ENCODE results near the gene EIF5AL1.
"Not testable (repeated sequence)": the region's sequence is repeated elsewhere in the genome, so short reads cannot be mapped to it uniquely, and the experiment has no call there.

DNA sequence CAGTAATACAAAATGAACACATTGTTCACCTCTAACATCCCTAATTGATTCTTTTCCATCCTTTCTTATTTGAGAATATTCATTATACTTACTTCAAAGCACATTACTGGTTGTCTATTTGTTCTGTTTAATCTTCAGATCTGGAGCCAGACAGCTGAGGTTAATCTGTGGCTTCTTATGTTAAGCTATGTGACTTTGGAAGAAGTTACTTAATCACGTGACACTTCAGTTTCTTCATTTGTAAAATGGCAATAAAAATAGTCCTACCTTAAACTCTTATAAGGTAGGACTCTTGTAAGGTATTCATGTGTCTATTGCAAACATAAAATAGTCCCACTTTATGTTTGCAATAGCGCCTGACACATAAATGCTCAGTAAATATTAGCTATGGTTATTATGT lies 34.8 kb downstream of the EIF5AL1 start:
- TF ChIP-seq, protein P1, sequence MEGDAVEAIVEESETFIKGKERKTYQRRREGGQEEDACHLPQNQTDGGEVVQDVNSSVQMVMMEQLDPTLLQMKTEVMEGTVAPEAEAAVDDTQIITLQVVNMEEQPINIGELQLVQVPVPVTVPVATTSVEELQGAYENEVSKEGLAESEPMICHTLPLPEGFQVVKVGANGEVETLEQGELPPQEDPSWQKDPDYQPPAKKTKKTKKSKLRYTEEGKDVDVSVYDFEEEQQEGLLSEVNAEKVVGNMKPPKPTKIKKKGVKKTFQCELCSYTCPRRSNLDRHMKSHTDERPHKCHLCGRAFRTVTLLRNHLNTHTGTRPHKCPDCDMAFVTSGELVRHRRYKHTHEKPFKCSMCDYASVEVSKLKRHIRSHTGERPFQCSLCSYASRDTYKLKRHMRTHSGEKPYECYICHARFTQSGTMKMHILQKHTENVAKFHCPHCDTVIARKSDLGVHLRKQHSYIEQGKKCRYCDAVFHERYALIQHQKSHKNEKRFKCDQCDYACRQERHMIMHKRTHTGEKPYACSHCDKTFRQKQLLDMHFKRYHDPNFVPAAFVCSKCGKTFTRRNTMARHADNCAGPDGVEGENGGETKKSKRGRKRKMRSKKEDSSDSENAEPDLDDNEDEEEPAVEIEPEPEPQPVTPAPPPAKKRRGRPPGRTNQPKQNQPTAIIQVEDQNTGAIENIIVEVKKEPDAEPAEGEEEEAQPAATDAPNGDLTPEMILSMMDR (IDR thresholded peaks at IDR 0.05; ENCODE audit: insufficient read depth, low read depth, low read length), result not testable (repeated sequence)
- not testable (repeated sequence) for TF ChIP-seq EZH2 (IDR thresholded peaks at IDR 0.05; ENCODE audit: insufficient read depth, low read length)
